Stimulated activated CD4-positive, alpha-beta T cell treated with anti-CD3 and anti-CD28 coated beads, Interleukin-12 subunit alpha, Interleukin-12 subunit beta, amount 100 ng/mL, for 24 hours (primary cell): ENCODE measurements around the gene ARMC9.
"Not testable (repeated sequence)": the region's sequence is repeated elsewhere in the genome, so short reads cannot be mapped to it uniquely, and the experiment has no call there.

ENCODE experiments used
- DNase-seq, 2 experiments: peaks; one replicate each; pipeline ENCODE4 v3.0.0-alpha.2; 2020; ENCODE audit warnings: low read depth in 2 of 2

ARMC9 gene

GRCh38 chr2:231286964-231287363 is 88.5 kb downstream of the ARMC9 start:
- no peak for DNase-seq

- no peak for DNase-seq
These were observed 89.3 kb downstream of the ARMC9 start for GRCh38 chr2:231287696-231288095.

- no peak for DNase-seq
These were observed 90.2 kb downstream of the ARMC9 start for GRCh38 chr2:231288590-231288989.

- DNase-seq = no peak
These were observed 92.0 kb downstream of the ARMC9 start for GRCh38 chr2:231290321-231291015.

- DNase-seq = no peak
These were observed 94.2 kb downstream of the ARMC9 start for GRCh38 chr2:231292472-231293134.

GRCh38 chr2:231293163-231293562 is 94.7 kb downstream of the ARMC9 start:
- DNase-seq = no peak

- DNase-seq = no peak
These were observed 95.7 kb downstream of the ARMC9 start for GRCh38 chr2:231294116-231294515.

GRCh38 chr2:231294571-231295362 is 96.3 kb downstream of the ARMC9 start:
- no peak for DNase-seq

- no peak for DNase-seq
These were observed 96.9 kb downstream of the ARMC9 start for GRCh38 chr2:231295363-231295655.

- DNase-seq = no peak
These were observed 98.1 kb downstream of the ARMC9 start for GRCh38 chr2:231296401-231296974.

GRCh38 chr2:231297108-231297908 is 98.9 kb downstream of the ARMC9 start:
- no peak for DNase-seq

- no peak for DNase-seq
These were observed 99.7 kb downstream of the ARMC9 start for GRCh38 chr2:231298091-231298490.

GRCh38 chr2:231299267-231299666 is 100.8 kb downstream of the ARMC9 start:
- no peak for DNase-seq

GRCh38 chr2:231300020-231300721 is 101.7 kb downstream of the ARMC9 start:
- no peak for DNase-seq

GRCh38 chr2:231300722-231301076 is 102.3 kb downstream of the ARMC9 start:
- DNase-seq = no peak

GRCh38 chr2:231304259-231304658 is 105.8 kb downstream of the ARMC9 start:
- not testable (repeated sequence) for DNase-seq

GRCh38 chr2:231305221-231305620 is 106.8 kb downstream of the ARMC9 start:
- DNase-seq = no peak

GRCh38 chr2:231306791-231307393 is 108.5 kb downstream of the ARMC9 start:
- DNase-seq = no peak

GRCh38 chr2:231308219-231308618 is 109.8 kb downstream of the ARMC9 start:
- no peak for DNase-seq

- no peak for DNase-seq
These were observed 110.4 kb downstream of the ARMC9 start for GRCh38 chr2:231308631-231309428.
